Endothelial cell of umbilical vein (primary cell): Measurements from ENCODE around the gene CTR9. TPM values are rescaled to one million over a fixed set of nuclear protein-coding genes. Genes with fewer than 3 reads are reported as not detected.

ENCODE experiments used
- BruUV-seq: library from RNA; stranded (reverse); fragments of 400-500 nt; replicated peaks from 2 replicates; lab custom pipeline; 2021; lab: Mats Ljungman, UMichigan
- CTCF ChIA-PET: fragments of 300-600, 350-600 bp; sonication (Branson Sonifier 250); formaldehyde crosslinking; loops from one replicate; lab custom pipeline; 2021; ENCODE audit warnings: antibody characterized with exemption, inconsistent platforms; lab: Charles Lee
- POLR2A ChIA-PET: fragments of 300-600, 350-600 bp; sonication (Branson Sonifier 250); formaldehyde crosslinking; loops from one replicate; lab custom pipeline; 2021; ENCODE audit warnings: antibody characterized with exemption, inconsistent platforms; lab: Charles Lee
- DNase-seq: peaks from one replicate; pipeline ENCODE4 v3.0.0-alpha.2; 2011; ENCODE audit warnings: low read depth, low spot score
- FAIRE-seq: peaks from 2 replicates; lab custom pipeline; 2011; peaks lifted over from hg19 to GRCh38; lab: Jason Lieb, UNC
- H2AFZ ChIP-seq: 2 replicates; pipeline ENCODE4 v1.6.0; 2012; ENCODE audit warnings: low read depth, low read length, control low read depth, inconsistent platforms
- H3K27ac ChIP-seq: 2 replicates; pipeline ENCODE4 v1.5.1; 2011; ENCODE audit warnings: low read depth, mild to moderate bottlenecking, control low read depth, low read length, moderate library complexity; ENCODE audit not compliant: insufficient read depth
- H3K27me3 ChIP-seq, 2 experiments: 2 replicates each; pipeline versions ENCODE4 v1.6.0 to v1.6.1; 2011; ENCODE audit warnings: low read length in 2 of 2, mixed read lengths in 1 of 2; ENCODE audit not compliant: control insufficient read depth in 2 of 2, insufficient read depth in 2 of 2
- H3K36me3 ChIP-seq, 2 experiments: 2 replicates in 1 of 2; 3 replicates in 1 of 2; pipeline ENCODE4 v1.5.1; 2011; ENCODE audit warnings: low read length in 2 of 2, mild to moderate bottlenecking in 1 of 2, moderate library complexity in 1 of 2; ENCODE audit not compliant: control insufficient read depth in 2 of 2, insufficient read depth in 2 of 2; ENCODE audit errors: extremely low read depth in 1 of 2
- H3K4me1 ChIP-seq: 3 replicates; pipeline ENCODE4 v1.5.1; 2011; ENCODE audit warnings: mild to moderate bottlenecking, low read length; ENCODE audit not compliant: control insufficient read depth, insufficient read depth; ENCODE audit errors: extremely low read depth
- H3K4me2 ChIP-seq: 2 replicates; pipeline ENCODE4 v1.6.1; 2011; ENCODE audit warnings: low read length, control low read depth, mixed read lengths; ENCODE audit not compliant: insufficient read depth
- H3K4me3 ChIP-seq, 3 experiments: fragments of 200-600 bp in 1 of 3; sonication (generic), shearing (Covaris generic) in 1 of 3; replicated peaks in 1 of 3; 2 replicates each; pipeline ENCODE4 v1.5.1; 2011 to 2016; ENCODE audit warnings: control low read depth in 3 of 3, low read length in 3 of 3, mild to moderate bottlenecking in 2 of 3, inconsistent platforms in 1 of 3, low read depth in 1 of 3, moderate library complexity in 1 of 3; ENCODE audit not compliant: insufficient read depth in 1 of 3
- H3K79me2 ChIP-seq: 2 replicates; pipeline ENCODE4 v1.6.0; 2012; ENCODE audit warnings: low read length, inconsistent platforms; ENCODE audit not compliant: control insufficient read depth, insufficient read depth
- H3K9ac ChIP-seq: replicated peaks from 2 replicates; pipeline ENCODE3; 2011; ENCODE audit warnings: low read length, control low read depth; ENCODE audit not compliant: insufficient read depth; ENCODE audit errors: extremely low read depth
- H3K9me1 ChIP-seq: replicated peaks from 3 replicates; pipeline ENCODE4 v1.6.0; 2011; ENCODE audit warnings: mild to moderate bottlenecking, low read length; ENCODE audit not compliant: control insufficient read depth, insufficient read depth; ENCODE audit errors: extremely low read depth
- H3K9me3 ChIP-seq: replicated peaks from 2 replicates; pipeline ENCODE4 v1.5.1; 2012; ENCODE audit warnings: low read length, inconsistent platforms; ENCODE audit not compliant: control insufficient read depth, insufficient read depth
- H4K20me1 ChIP-seq: replicated peaks from 2 replicates; pipeline ENCODE3; 2011; ENCODE audit warnings: mild to moderate bottlenecking, low read length; ENCODE audit not compliant: control insufficient read depth, insufficient read depth; ENCODE audit errors: extremely low read depth
- CTCF ChIP-seq, 2 donors: IDR thresholded peaks; 1 replicate in 1 of 2; 2 replicates in 1 of 2; pipeline ENCODE4 v1.5.1; 2011; ENCODE audit warnings: low read length in 2 of 2, mild to moderate bottlenecking in 2 of 2, moderate library complexity in 2 of 2, control low read depth in 1 of 2, inconsistent platforms in 1 of 2, low read depth in 1 of 2; ENCODE audit not compliant: insufficient read depth in 1 of 2; ENCODE audit errors: extremely low read depth in 1 of 2
- EZH2 ChIP-seq: IDR thresholded peaks from 2 replicates; pipeline ENCODE4 v1.6.1; 2012; ENCODE audit warnings: borderline replicate concordance, low read depth, mild to moderate bottlenecking, moderate library complexity, low read length, inconsistent platforms; ENCODE audit not compliant: severe bottlenecking
- FOS ChIP-seq: IDR thresholded peaks from 2 replicates; pipeline ENCODE4 v1.6.1; 2011; ENCODE audit warnings: mild to moderate bottlenecking, low read length, moderate library complexity, borderline replicate concordance; ENCODE audit not compliant: insufficient read depth
- GATA2 ChIP-seq: IDR thresholded peaks from 2 replicates; pipeline ENCODE4 v1.7.0; 2011; ENCODE audit warnings: low read depth, mild to moderate bottlenecking, moderate library complexity, mixed read lengths, low read length; ENCODE audit not compliant: insufficient read length, insufficient read depth
- JUN ChIP-seq: IDR thresholded peaks from 2 replicates; pipeline ENCODE4 v1.6.1; 2011; ENCODE audit warnings: borderline replicate concordance, low read depth; ENCODE audit not compliant: insufficient read length, insufficient read depth
- MAX ChIP-seq: IDR thresholded peaks from 2 replicates; pipeline ENCODE4 v1.6.1; 2011; ENCODE audit not compliant: insufficient read depth, insufficient read length
- MYC ChIP-seq: IDR thresholded peaks from one replicate; pipeline ENCODE4 v1.6.1; 2011; ENCODE audit warnings: mild to moderate bottlenecking, low read depth, low read length
- POLR2A ChIP-seq: IDR thresholded peaks from 2 replicates; pipeline ENCODE4 v1.6.1; 2012; ENCODE audit warnings: low read depth, mild to moderate bottlenecking, control low read depth, low read length
- POLR2AphosphoS5 ChIP-seq: IDR thresholded peaks from 2 replicates; pipeline ENCODE4 v1.6.1; 2012; ENCODE audit warnings: low read depth, mild to moderate bottlenecking, control low read depth, low read length, moderate library complexity; ENCODE audit not compliant: insufficient read depth
- dilution Hi-C: fragments of 300-500 bp; cut with MboI; formaldehyde crosslinking; loops from one replicate; pipeline ENCODE4 v1.15.0; 2019; ENCODE audit warnings: low sequenced_read_pairs; ENCODE audit not compliant: extremely low pct_ligation_motif_present
- intact Hi-C: fragments of 100-400 bp; cut with micrococcal nuclease; formaldehyde crosslinking; loops from one replicate; pipeline ENCODE4 v1.10.0; 2022
- polyA plus RNA-seq, 4 experiments: library from polyadenylated mRNA; depleted of rRNA in 3 of 4; stranded (reverse) in 3 of 4; unstranded in 1 of 4; fragments of >200 nt; gene quantifications; 2 replicates each; pipeline versions ENCODE4 v1.2.1 to v1.2.3, GENCODE V29; 2011 to 2012; ENCODE audit warnings: missing spikeins in 1 of 4
- total RNA-seq: library from RNA; stranded (reverse); gene quantifications from 2 replicates; pipeline ENCODE4 v1.2.3, GENCODE V29; 2021

Gene CTR9
- total and polyA plus RNA-seq, 2 donors (not counting 3 experiments of a cell fraction or from before 2014, with no cell fraction given), result 7.5 to 33.2 TPM

GRCh38 chr11:10763766-10764165 is 12.7 kb downstream of the CTR9 start:
- Histone ChIP-seq H4K20me1 (no peaks in the 10 kb centered on the region), H3K4me2 (no peak overlapping the region), H3K27ac (no peak overlapping the region), H3K27me3 (no peaks in the 10 kb centered on the region), H3K4me3 (no peak overlapping the region), H3K9me1 (no peaks in the 10 kb centered on the region), H3K36me3 (peaks cover 3 to 25% of the 10 kb centered on the region in 2 experiments), H3K79me2 (no peaks in the 10 kb centered on the region), H2AFZ (no peak overlapping the region), H3K4me1 (peaks cover 4% of the 10 kb centered on the region), H3K9ac (no peak overlapping the region), H3K9me3 (no peaks in the 10 kb centered on the region)
- intact Hi-C loops (no loop called here), dilution Hi-C loops (no loop called here)
- POLR2A ChIA-PET, result no interaction called here
- no peak for FAIRE-seq
- peak; percentile 67 for DNase-seq
- TF ChIP-seq JUN (no peak), MAX (no peak), CTCF (IDR thresholded peaks at IDR 0.05; ENCODE audit: extremely low read depth in 1 of 2, insufficient read depth in 1 of 2, low read depth in 1 of 2, low read length in 2 of 2) (no peak), EZH2 (no peak), FOS (no peak), MYC (no peak), GATA2 (no peak), POLR2AphosphoS5 (no peak), POLR2A (no peak)
- TSS peak; percentile 84 for BruUV-seq
- CTCF ChIA-PET, result interaction anchor here (1.1 to 1.7 kb wide), 3 partner anchors 8 to 29 kb away, joined by 3 to 5 read pairs (median 4); partner anchors contain the start of gene CTR9
